Stimulated activated CD8-positive, alpha-beta memory T cell treated with anti-CD3 and anti-CD28 coated beads, Interleukin-7, amount 100 ng/mL, for 24 hours (primary cell): ENCODE data around the gene PROCR.
"Not testable (repeated sequence)": the region's sequence is repeated elsewhere in the genome, so short reads cannot be mapped to it uniquely, and the experiment has no call there.

Experiments used
- DNase-seq: peaks from one replicate; pipeline ENCODE4 v3.0.0-alpha.2; 2020; ENCODE audit warnings: low read depth

PROCR gene

GRCh38 chr20:35165221-35166185, 6.4 kb upstream of the PROCR start:
- no peak for DNase-seq

DNA sequence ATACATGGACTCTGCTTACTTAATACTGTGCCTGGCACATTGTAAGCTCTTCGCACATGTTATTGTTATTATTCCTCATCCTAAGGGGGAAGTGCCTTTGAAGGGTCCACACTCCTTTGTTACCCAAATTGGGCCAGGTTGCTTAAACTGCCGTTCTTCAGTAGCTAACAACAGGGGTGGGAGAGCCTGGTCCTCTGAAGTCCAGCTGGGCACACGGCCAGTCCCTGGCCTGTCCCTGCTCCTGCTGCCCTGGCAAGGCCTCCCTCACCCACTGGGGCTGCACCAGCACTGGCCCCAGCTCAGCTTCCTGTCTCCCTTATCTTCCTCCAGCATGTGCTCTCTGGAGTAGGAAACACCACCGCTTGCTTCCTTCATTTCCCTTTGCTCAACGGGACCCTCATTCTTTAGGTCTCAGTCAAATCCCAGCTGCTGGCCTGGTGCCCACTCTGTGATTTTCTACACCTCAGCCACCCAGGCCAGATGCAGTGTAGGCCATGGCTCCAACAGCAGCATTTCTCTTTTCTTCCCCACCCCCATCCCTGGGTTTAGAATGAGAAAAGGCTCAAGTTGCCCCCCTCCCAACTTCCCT, 5.5 kb upstream of the PROCR start:
- DNase-seq: no peak

GRCh38 chr20:35167787-35168186, 4.1 kb upstream of the PROCR start:
- DNase-seq: no peak

GRCh38 chr20:35168701-35169409, 3.0 kb upstream of the PROCR start:
- not testable (repeated sequence) for DNase-seq

DNA sequence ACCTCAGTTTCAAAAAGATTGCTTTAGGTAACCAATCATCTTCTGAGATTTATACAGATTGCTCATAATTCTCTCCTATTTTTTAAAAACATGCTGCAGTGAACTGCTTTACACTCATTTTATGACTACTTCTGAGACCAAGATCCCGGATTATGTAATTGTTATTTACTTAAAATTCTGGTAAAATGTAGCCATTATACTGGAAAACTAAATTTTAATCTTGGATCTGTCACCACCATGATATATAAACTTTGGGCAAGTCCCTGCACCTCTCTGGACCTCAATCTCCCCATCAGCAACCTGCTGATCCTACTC, 477 bp upstream of the PROCR start:
- no peak for DNase-seq

GRCh38 chr20:35172434-35172806, 548 bp downstream of the PROCR start:
- no peak for DNase-seq

GRCh38 chr20:35173576-35174192, 1.8 kb downstream of the PROCR start:
- no peak for DNase-seq

DNA sequence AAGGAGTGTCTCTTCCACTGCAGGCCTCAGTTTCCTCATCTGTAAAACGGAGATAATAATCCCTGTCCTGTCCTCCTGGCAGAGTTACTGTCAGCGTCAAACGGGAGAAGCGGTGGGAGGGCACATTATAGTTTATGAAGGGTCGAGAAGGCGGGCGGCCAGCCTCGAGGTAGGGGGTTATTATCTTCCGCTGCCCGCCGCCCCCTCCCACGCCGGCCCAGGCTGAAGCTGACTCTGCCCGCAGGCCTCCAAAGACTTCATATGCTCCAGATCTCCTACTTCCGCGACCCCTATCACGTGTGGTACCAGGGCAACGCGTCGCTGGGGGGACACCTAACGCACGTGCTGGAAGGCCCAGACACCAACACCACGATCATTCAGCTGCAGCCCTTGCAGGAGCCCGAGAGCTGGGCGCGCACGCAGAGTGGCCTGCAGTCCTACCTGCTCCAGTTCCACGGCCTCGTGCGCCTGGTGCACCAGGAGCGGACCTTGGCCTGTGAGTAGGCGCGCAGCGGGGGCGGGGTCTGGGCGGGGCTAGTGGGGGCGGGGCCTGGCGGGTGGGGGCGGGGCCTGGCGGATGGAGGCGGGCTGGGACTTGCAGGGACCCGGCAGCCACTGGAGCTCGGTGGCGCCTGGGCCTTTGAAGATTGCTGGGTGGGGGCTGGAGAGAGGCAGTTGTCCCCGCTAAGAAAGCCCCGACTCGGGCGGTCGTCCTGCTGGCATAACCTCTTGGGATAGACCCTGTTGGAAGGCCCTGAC, 2.8 kb downstream of the PROCR start:
- DNase-seq: no peak

DNA sequence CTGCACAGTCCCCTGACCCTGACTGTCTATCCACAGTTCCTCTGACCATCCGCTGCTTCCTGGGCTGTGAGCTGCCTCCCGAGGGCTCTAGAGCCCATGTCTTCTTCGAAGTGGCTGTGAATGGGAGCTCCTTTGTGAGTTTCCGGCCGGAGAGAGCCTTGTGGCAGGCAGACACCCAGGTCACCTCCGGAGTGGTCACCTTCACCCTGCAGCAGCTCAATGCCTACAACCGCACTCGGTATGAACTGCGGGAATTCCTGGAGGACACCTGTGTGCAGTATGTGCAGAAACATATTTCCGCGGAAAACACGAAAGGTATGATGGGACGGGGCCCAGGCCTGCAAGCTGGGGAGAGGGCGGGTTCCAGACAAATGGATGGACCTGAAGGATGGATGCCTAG, 4.3 kb downstream of the PROCR start:
- DNase-seq: no peak

- no peak for DNase-seq
These were observed 7.7 kb downstream of the PROCR start for GRCh38 chr20:35179292-35180212.

DNA sequence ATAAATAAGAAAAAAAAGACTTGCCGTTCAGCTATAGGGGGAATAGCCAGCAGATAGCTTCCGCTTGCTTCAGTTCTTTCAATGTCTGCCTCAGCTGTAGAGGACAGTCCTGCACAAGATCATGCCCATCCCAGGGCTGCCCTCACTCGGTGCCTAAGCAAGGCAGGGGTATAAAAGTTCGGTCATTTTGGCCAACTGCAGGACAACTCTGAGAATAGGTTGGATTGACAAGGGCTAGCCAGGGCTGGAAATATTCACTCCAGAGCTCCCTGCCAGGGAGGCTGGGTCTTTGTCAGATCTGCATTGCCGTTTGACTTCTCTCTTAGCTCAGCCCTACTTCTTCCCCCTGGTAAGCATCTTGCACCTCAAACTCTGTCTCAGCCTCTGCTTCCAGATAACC, 8.4 kb downstream of the PROCR start:
- DNase-seq: no peak

- no peak for DNase-seq
These were observed 9.9 kb downstream of the PROCR start for GRCh38 chr20:35181731-35182130.

GRCh38 chr20:35186691-35187289, 14.9 kb downstream of the PROCR start:
- not testable (repeated sequence) for DNase-seq

GRCh38 chr20:35187584-35188190, 15.8 kb downstream of the PROCR start:
- DNase-seq: no peak

DNA sequence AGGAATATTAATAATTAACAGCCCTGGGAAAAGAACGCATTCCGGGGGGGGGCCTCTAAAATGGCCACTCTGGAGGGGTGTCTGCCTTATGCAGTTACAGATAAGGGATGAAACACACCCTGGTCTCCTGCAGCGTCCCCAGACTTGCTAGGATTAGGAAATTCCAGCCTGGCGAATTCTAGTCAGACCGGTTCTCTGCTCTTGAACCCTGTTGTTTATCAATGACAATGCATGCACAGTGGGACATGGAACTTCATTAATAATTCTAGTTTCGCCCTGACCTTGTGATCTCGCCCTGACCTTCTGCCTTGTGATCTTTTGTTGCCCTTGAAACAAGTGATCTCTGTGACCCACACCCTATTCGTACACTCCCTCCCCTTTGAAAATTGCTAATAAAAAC, 17.4 kb downstream of the PROCR start:
- not testable (repeated sequence) for DNase-seq

- no peak for DNase-seq
These were observed 18.7 kb downstream of the PROCR start for GRCh38 chr20:35190556-35190955.

- DNase-seq: no peak
These were observed 19.7 kb downstream of the PROCR start for GRCh38 chr20:35191419-35192117.

DNA sequence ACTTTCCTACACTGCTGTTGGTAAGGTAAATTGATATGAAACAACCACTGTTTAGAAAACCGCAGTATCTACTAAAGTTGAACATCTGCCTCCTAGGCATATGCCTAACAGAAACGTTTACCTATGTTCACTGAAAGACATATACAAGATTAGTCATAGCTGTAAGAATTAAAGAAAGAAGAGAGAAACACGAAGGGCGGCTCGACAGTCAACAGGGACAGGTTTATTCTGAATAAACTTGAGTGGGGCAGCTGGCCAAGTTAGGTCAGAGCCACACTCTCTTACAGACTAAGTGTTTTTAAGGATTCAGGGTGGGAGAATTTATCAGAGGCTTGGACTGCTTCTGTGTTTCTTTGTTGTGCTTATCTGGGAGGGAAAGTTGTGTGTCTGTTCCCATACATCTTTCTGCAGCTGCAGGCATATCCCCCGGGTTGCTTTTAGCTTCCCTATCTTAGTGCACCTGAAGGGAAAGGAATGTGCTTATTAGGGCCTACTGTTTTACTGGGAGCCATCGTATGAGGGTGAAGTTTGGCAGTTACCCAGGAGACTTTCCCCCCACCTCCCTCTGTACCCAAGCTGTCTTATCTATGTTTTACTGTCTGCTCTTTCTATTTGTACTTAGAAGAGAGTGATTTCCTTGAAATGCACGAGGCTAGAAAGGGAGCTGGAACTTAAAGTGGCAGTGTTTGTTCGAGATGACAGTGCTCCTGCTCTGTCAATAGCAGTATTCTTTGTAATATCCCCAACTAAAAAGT, 20.4 kb downstream of the PROCR start:
- DNase-seq: no peak
